LNCAP (cell line): Measurements from ENCODE around the gene PPP1R15B.

Experiments
- CTCF ChIP-seq: fragments of 450-650 bp; IDR thresholded peaks from 2 replicates; pipeline ENCODE4 v1.5.1; 2017; ENCODE audit warnings: mild to moderate bottlenecking

Gene PPP1R15B

GRCh38 chr1:204415351-204415750, 3.7 kb upstream of the PPP1R15B start:
- TF ChIP-seq CTCF = no peak

DNA sequence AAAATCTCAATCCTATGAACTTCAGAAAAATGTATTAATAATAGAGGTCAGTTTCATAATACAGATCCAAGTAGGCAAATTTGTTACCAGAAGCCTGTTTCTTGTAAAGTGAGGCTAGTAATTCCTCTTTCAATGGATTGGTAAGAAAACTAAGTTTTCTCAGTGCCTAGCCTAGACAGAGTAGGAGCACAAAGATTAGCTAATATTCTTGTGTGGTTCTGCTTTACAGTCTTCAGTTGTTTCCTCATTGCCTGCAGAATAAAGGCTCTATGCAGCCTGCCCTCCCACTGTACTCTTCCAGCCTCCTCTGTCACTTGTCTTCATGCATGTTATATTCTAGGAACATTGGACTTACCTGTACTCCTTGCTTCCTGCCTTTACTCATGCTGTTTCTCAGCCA, 2.4 kb upstream of the PPP1R15B start:
- no peak for TF ChIP-seq CTCF

DNA sequence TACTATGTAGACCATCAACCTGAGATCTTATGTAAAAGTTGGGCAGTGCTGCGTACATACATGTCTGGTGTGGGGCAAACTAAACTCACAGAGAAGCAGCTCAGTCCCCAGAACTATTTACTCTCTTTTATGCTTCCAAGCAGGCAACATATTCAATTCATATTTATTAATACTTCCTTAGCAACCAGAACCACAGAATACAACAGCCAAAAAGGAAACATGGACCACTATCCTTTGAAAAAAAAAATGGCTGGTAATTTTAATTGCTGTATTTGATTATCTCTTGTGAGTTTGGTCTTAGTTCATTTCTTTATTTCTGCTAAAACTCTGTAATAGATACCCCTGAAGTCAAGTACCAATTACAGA, 1.5 kb upstream of the PPP1R15B start:
- TF ChIP-seq CTCF = no peak

DNA sequence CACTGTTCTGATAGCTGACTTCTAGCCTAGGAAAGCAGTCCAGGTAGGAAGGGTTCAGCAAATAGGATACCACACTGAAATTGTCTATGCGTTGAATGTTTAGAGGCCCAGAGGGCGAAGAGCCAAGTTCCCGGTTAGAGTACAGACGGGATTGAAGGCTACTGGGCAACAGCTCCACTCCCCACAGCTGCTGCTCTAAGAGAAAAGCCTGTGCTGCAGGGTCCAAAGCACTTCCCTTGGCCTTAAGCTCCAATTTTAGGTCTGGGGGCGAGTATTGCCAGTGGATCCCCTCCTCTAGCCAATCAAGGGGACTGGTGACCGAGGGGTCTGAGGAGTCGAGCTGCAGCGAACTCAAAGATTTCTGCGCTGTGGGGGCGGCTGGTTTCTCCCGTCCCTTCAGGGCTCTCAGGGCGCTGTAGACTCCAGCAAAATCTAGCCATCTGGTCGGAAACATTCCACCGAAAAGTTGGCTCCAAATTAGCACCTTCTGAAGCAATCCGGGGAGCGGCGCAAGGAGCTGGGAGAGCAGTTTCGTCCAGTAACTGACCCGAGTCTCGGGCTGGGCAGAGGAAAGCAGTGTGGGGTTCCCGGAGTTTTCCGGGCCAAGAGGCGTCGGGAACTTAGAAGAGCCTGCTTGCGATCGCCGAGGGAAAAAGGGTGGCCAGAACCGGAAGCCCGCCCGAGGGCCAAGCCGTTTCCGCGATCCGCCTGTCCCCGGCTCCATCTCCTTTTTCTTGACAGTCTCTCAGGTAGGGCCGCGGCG, 748 bp downstream of the PPP1R15B start:
- TF ChIP-seq CTCF = no peak

GRCh38 chr1:204409836-204410687, 1.6 kb downstream of the PPP1R15B start:
- no peak for TF ChIP-seq CTCF

GRCh38 chr1:204409123-204409522, 2.5 kb downstream of the PPP1R15B start:
- no peak for TF ChIP-seq CTCF

DNA sequence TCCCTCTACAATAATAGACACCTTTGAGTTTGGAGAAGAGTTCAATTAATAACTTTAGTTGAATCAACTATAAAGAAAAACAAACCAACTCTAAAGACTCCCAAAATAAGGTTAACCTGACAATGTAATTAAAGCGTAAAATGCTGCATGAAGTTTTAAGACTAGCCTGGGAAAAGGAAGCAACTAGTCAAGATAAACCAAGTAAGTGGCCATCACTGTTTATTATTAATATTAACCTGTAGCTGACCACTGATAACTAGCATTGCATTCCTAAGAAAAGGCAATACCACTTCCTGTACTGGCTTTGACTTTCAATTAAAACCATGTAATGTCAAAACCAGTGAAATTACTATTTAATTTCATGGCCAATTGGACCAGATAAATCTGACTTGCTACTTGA, 3.0 kb downstream of the PPP1R15B start:
- TF ChIP-seq CTCF = no peak
